H9 (cell line): ENCODE data around the gene INAFM1. TPM values are rescaled to one million over a fixed set of nuclear protein-coding genes. Genes with fewer than 3 reads are reported as not detected.

Experiments used
- DNase-seq: peaks from one replicate; pipeline ENCODE4 v3.0.0-alpha.2; 2017
- H2AFZ ChIP-seq: one replicate; pipeline ENCODE4 v1.6.1; 2013; ENCODE audit warnings: mild to moderate bottlenecking, low read length, control low read depth, moderate library complexity
- H2AK5ac ChIP-seq: 2 replicates; pipeline ENCODE4 v1.6.1; 2013; ENCODE audit warnings: low read length, control low read depth, mixed read lengths; ENCODE audit not compliant: insufficient read length
- H2BK120ac ChIP-seq: one replicate; pipeline ENCODE4 v1.6.1; 2013; ENCODE audit warnings: low read depth, mild to moderate bottlenecking, low read length, control low read depth, inconsistent platforms; ENCODE audit not compliant: poor library complexity, severe bottlenecking
- H2BK12ac ChIP-seq: 2 replicates; pipeline ENCODE4 v1.6.1; 2013; ENCODE audit warnings: low read length, control low read depth, mixed read lengths, low read depth; ENCODE audit not compliant: insufficient read length
- H2BK15ac ChIP-seq: 2 replicates; pipeline ENCODE4 v1.6.1; 2013; ENCODE audit warnings: low read depth, low read length, control low read depth
- H2BK20ac ChIP-seq: one replicate; pipeline ENCODE4 v1.6.1; 2013; ENCODE audit warnings: low read depth, mild to moderate bottlenecking, low read length, control low read depth, inconsistent platforms; ENCODE audit not compliant: poor library complexity, severe bottlenecking
- H2BK5ac ChIP-seq: 2 replicates; pipeline ENCODE4 v1.6.1; 2013; ENCODE audit warnings: low read length, control low read depth, mixed read lengths; ENCODE audit not compliant: insufficient read length
- H3K14ac ChIP-seq: 2 replicates; pipeline ENCODE4 v1.6.1; 2013; ENCODE audit warnings: low read length, control low read depth; ENCODE audit not compliant: insufficient read depth
- H3K18ac ChIP-seq: 2 replicates; pipeline ENCODE4 v1.6.1; 2013; ENCODE audit warnings: low read depth, mild to moderate bottlenecking, mixed read lengths, low read length, control low read depth; ENCODE audit not compliant: insufficient read length
- H3K23ac ChIP-seq: 2 replicates; pipeline ENCODE4 v1.6.1; 2013; ENCODE audit warnings: low read length, control low read depth, mixed read lengths, low read depth; ENCODE audit not compliant: insufficient read length
- H3K23me2 ChIP-seq: 2 replicates; pipeline ENCODE4 v1.6.1; 2013; ENCODE audit warnings: low read depth, mild to moderate bottlenecking, mixed read lengths, low read length, control low read depth; ENCODE audit not compliant: insufficient read length, poor library complexity, severe bottlenecking
- H3K27ac ChIP-seq: 2 replicates; pipeline ENCODE4 v1.5.1; 2013; ENCODE audit warnings: low read length, control low read depth, mixed read lengths, low read depth; ENCODE audit not compliant: insufficient read length
- H3K27me3 ChIP-seq: 2 replicates; pipeline ENCODE4 v1.6.1; 2013; ENCODE audit warnings: low read length, control low read depth, inconsistent platforms; ENCODE audit not compliant: insufficient read depth
- H3K4ac ChIP-seq: 2 replicates; pipeline ENCODE4 v1.6.1; 2013; ENCODE audit warnings: low read depth, mild to moderate bottlenecking, control low read depth, inconsistent platforms, low read length, moderate library complexity
- H3K4me1 ChIP-seq: 2 replicates; pipeline ENCODE4 v1.6.1; 2013; ENCODE audit warnings: low read length, control low read depth, inconsistent platforms; ENCODE audit not compliant: insufficient read depth
- H3K4me2 ChIP-seq: 2 replicates; pipeline ENCODE4 v1.6.1; 2013; ENCODE audit warnings: low read length, control low read depth, mixed read lengths; ENCODE audit not compliant: insufficient read length, insufficient read depth
- H3K56ac ChIP-seq: 2 replicates; pipeline ENCODE4 v1.6.1; 2013; ENCODE audit warnings: low read depth, mild to moderate bottlenecking, mixed read lengths, low read length, control low read depth; ENCODE audit not compliant: insufficient read length
- H3K79me1 ChIP-seq: 2 replicates; pipeline ENCODE4 v1.6.1; 2013; ENCODE audit warnings: low read depth, mild to moderate bottlenecking, moderate library complexity, low read length, control low read depth, inconsistent platforms; ENCODE audit not compliant: insufficient read depth, poor library complexity, severe bottlenecking
- H3K79me2 ChIP-seq: 2 replicates; pipeline ENCODE4 v1.6.1; 2013; ENCODE audit warnings: low read length, control low read depth, inconsistent platforms; ENCODE audit not compliant: insufficient read depth
- H3K9ac ChIP-seq: 2 replicates; pipeline ENCODE4 v1.6.1; 2013; ENCODE audit warnings: low read length, control low read depth, mixed read lengths; ENCODE audit not compliant: insufficient read length; ENCODE audit errors: extremely low read depth
- H3K9me3 ChIP-seq: one replicate; pipeline ENCODE4 v1.6.1; 2013; ENCODE audit warnings: low read depth, low read length, inconsistent platforms; ENCODE audit not compliant: control insufficient read depth
- H3T11ph ChIP-seq: one replicate; pipeline ENCODE4 v1.6.1; 2013; ENCODE audit warnings: mild to moderate bottlenecking, low read length, control low read depth, inconsistent platforms
- H4K20me1 ChIP-seq: one replicate; pipeline ENCODE4 v1.6.1; 2013; ENCODE audit not compliant: control insufficient read depth, insufficient read length, insufficient read depth
- H4K5ac ChIP-seq: 2 replicates; pipeline ENCODE4 v1.6.1; 2013; ENCODE audit warnings: low read depth, mild to moderate bottlenecking, mixed read lengths, low read length, control low read depth; ENCODE audit not compliant: insufficient read length
- H4K8ac ChIP-seq: replicated peaks from 2 replicates; pipeline ENCODE4 v1.6.1; 2013; ENCODE audit warnings: low read length, control low read depth, mixed read lengths, low read depth; ENCODE audit not compliant: insufficient read length
- H4K91ac ChIP-seq: 2 replicates; pipeline ENCODE4 v1.6.1; 2013; ENCODE audit warnings: low read depth, mild to moderate bottlenecking, moderate library complexity, mixed read lengths, low read length, control low read depth; ENCODE audit not compliant: insufficient read length
- H3K27ac Mint-ChIP-seq, 3 experiments: 2 replicates in 2 of 3; 3 replicates in 1 of 3; pipeline ENCODE4 v1.8.0; 2020 to 2021; ENCODE audit warnings: mixed read lengths in 3 of 3, mild to moderate bottlenecking in 1 of 3, moderate library complexity in 1 of 3
- H3K27me3 Mint-ChIP-seq: 2 replicates; pipeline ENCODE4 v1.8.0; 2021; ENCODE audit warnings: low read depth, mild to moderate bottlenecking, moderate library complexity, mixed read lengths
- H3K36me3 Mint-ChIP-seq, 3 experiments: 2 replicates in 2 of 3; 3 replicates in 1 of 3; pipeline ENCODE4 v1.8.0; 2020 to 2021; ENCODE audit warnings: low read depth in 3 of 3, mixed read lengths in 3 of 3; ENCODE audit not compliant: insufficient read depth in 1 of 3
- H3K4me1 Mint-ChIP-seq, 2 experiments: 2 replicates each; pipeline ENCODE4 v1.8.0; 2020; ENCODE audit warnings: mixed read lengths in 2 of 2
- H3K4me3 Mint-ChIP-seq, 2 experiments: 2 replicates in 1 of 2; 3 replicates in 1 of 2; pipeline ENCODE4 v1.8.0; 2020 to 2021; ENCODE audit warnings: mild to moderate bottlenecking in 2 of 2, mixed read lengths in 2 of 2, moderate library complexity in 1 of 2
- H3K9me3 Mint-ChIP-seq, 2 experiments: 2 replicates in 1 of 2; 3 replicates in 1 of 2; pipeline ENCODE4 v1.8.0; 2020; ENCODE audit warnings: mild to moderate bottlenecking in 2 of 2, mixed read lengths in 2 of 2, moderate library complexity in 1 of 2
- WGBS: extraction: QIAGEN DNeasy Blood & Tissue Kit; methylation state at CpG from one replicate; pipeline ENCODE4 v1.1.7; 2013; ENCODE audit warnings: missing lambda C conversion rate, low lambda C conversion rate, mixed read lengths; ENCODE audit not compliant: insufficient read length; ENCODE audit errors: extremely low coverage; 5-methylcytosine and 5-hydroxymethylcytosine counted together
- total RNA-seq: library from RNA; stranded (reverse); gene quantifications from 2 replicates; pipeline ENCODE4 v1.2.1, GENCODE V29; 2021
- TF ChIP-seq, protein P1 (sequence below): fragments of 200-600 bp; sonication (generic); conservative IDR thresholded peaks from 3 replicates; pipeline ENCODE4 v1.8.0; 2021; ENCODE audit warnings: antibody characterized with exemption, mild to moderate bottlenecking

The INAFM1 gene
- total RNA-seq, 1 experiment from 2014 or later, result 8.5 TPM

DNA sequence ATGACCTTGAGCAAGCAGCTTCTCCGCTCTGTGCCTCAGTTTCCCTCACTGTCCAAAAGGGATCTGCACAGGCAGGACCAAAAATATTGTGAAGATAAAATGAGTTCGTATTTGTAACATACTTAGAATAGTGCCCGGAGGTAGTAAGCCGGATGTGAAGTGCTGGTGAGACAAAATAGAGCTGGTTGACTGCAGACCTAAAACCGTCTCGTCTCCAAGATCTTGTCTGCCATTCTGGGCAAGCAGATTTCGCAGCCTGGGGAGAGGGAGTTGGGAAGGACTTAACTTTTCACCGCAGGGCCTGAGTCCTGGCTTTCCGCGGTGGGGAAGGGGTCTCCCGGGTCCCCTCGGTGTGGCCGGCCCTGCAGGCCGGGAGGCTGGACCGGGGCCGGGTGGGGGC lies 35.5 kb upstream of the INAFM1 start:
- Histone ChIP-seq H2BK120ac (no peak overlapping the region), H3K9ac (no peak overlapping the region), H3K4me2 (peak overlapping the region; percentile 81), H3K56ac (no peak overlapping the region), H2BK5ac (no peak overlapping the region), H4K20me1 (no peaks in the 10 kb centered on the region), H3K23me2 (peaks cover 14% of the 10 kb centered on the region), H3K27me3 (peaks cover 2% of the 10 kb centered on the region; the same call in 1 of the 2 replicates), H3K23ac (no peak overlapping the region), H2BK12ac (no peak overlapping the region), H2BK20ac (no peak overlapping the region), H2AK5ac (no peak overlapping the region), H3K4ac (no peak overlapping the region), H3K4me1 (peaks cover 3% of the 10 kb centered on the region; the same call in 1 of the 2 replicates), H4K91ac (no peak overlapping the region), H3K9me3 (no peaks in the 10 kb centered on the region), H2BK15ac (no peak overlapping the region), H3K14ac (no peak overlapping the region), H3T11ph (no peak overlapping the region), H4K8ac (no peak overlapping the region), H3K27ac (no peak overlapping the region), H3K79me2 (no peaks in the 10 kb centered on the region), H4K5ac (no peak overlapping the region), H3K18ac (no peak overlapping the region), H2AFZ (no peak overlapping the region), H3K79me1 (no peaks in the 10 kb centered on the region)
- no peaks in the 10 kb centered on the region; a peak in 1 of 7 replicates for H3K36me3 Mint-ChIP-seq
- peaks cover 13 to 22% of the 10 kb centered on the region in 2 experiments for H3K4me1 Mint-ChIP-seq
- H3K27ac Mint-ChIP-seq, result no peak overlapping the region; a peak in 2 of 7 replicates
- TF ChIP-seq, protein P1, sequence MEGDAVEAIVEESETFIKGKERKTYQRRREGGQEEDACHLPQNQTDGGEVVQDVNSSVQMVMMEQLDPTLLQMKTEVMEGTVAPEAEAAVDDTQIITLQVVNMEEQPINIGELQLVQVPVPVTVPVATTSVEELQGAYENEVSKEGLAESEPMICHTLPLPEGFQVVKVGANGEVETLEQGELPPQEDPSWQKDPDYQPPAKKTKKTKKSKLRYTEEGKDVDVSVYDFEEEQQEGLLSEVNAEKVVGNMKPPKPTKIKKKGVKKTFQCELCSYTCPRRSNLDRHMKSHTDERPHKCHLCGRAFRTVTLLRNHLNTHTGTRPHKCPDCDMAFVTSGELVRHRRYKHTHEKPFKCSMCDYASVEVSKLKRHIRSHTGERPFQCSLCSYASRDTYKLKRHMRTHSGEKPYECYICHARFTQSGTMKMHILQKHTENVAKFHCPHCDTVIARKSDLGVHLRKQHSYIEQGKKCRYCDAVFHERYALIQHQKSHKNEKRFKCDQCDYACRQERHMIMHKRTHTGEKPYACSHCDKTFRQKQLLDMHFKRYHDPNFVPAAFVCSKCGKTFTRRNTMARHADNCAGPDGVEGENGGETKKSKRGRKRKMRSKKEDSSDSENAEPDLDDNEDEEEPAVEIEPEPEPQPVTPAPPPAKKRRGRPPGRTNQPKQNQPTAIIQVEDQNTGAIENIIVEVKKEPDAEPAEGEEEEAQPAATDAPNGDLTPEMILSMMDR, result no peak
- peaks cover 28% of the 10 kb centered on the region for H3K27me3 Mint-ChIP-seq
- peak overlapping the region; percentile 60 to 77 for H3K4me3 Mint-ChIP-seq
- no CpG with 5 or more reads among the region's 16 CpGs for WGBS
- H3K9me3 Mint-ChIP-seq, result peaks cover 0 to 3% of the 10 kb centered on the region in 2 experiments; a peak in 2 of 5 replicates
- DNase-seq, result no peak
